Measurements from ENCODE around the gene NEDD4L.

The NEDD4L gene

DNA sequence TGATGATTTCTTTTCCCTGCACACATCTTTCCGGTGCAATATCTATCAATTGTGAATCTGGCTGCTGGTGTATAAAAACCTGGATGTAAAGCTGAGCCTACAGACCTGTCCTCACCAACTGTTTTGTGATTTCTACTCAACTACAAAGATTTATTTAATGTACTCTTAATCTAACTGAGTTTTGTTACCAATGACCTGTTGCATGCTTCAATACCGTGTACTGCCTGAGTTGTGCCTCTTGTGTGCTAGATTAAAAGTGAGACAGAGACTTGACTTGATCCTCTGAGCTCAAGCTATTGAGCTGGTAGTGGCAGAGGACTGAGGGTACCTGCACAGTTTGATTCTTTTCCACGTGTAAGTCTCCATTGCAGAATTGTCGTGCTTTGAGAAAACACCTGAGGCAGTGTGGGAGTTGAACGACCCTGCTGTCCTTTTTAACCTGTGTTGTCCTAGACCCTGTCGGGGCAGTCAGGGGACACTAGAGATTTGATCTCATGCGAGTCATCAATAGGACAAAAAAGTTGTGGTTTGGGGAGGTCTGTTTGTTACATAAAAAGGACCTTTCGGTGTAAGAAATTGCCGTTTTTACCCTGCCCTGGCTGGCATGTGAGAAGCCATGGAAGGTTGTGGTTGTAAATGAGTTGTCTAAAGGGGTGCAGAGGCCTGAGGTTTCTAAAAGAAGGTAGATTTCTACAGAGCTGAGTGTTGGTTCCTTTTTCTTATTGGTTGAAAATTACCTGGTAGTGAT is 353.5 kb downstream of the NEDD4L start:
- Histone ChIP-seq H3K4me3 (ENCODE audit: low read depth, low read length) (no peak overlapping the region), H3K27ac (no peak overlapping the region), H3K36me3 (peaks cover 39% of the 10 kb centered on the region), H3K27me3 (ENCODE audit: insufficient read depth, low read depth, severe bottlenecking) (no peaks in the 10 kb centered on the region), H3K9me3 (ENCODE audit: severe bottlenecking) (no peaks in the 10 kb centered on the region)
- DNase-seq: no peak
- TF ChIP-seq, protein P1, sequence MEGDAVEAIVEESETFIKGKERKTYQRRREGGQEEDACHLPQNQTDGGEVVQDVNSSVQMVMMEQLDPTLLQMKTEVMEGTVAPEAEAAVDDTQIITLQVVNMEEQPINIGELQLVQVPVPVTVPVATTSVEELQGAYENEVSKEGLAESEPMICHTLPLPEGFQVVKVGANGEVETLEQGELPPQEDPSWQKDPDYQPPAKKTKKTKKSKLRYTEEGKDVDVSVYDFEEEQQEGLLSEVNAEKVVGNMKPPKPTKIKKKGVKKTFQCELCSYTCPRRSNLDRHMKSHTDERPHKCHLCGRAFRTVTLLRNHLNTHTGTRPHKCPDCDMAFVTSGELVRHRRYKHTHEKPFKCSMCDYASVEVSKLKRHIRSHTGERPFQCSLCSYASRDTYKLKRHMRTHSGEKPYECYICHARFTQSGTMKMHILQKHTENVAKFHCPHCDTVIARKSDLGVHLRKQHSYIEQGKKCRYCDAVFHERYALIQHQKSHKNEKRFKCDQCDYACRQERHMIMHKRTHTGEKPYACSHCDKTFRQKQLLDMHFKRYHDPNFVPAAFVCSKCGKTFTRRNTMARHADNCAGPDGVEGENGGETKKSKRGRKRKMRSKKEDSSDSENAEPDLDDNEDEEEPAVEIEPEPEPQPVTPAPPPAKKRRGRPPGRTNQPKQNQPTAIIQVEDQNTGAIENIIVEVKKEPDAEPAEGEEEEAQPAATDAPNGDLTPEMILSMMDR (IDR thresholded peaks at IDR 0.05; ENCODE audit: low read depth, low read length): no peak

DNA sequence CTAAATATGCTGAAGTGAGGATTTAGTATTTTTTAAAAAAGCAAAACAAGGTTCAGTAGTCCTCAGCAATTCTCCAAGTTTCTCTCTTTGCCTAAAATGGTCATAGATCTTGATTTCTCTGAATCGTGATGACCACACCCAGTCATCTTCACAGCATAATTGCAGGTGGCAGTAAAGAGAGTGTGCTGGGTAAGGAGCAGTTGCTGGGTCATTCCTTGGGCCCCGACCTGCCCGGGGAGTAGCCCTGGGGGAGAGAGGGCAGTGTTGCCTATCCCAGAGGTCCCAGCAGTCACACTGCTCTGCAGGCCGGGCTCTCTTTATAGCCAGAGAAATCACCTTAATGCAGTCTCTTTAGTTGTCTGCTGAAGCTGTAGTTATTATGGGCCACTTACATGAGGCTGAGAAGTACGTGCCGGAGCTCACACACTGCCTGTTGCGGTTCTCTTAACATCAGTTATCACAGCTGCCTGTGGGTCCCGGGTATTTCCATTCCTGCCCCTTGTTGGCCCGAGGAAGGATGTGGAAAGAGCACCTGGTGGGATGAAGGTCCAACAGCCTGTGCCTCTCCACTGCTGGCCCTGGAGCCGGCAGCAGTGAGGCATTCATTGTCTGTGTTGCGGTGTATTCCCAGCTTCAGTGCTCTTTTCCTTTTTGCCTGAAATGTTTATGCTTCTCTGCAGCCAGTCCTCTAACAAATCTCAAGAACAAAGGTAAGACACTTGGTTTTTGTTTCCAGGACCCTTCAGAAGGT is 354.8 kb downstream of the NEDD4L start:
- H3K9me3 ChIP-seq (ENCODE audit: severe bottlenecking): no peaks in the 10 kb centered on the region
- H3K27me3 ChIP-seq (ENCODE audit: insufficient read depth, low read depth, severe bottlenecking): no peaks in the 10 kb centered on the region
- peaks cover 30% of the 10 kb centered on the region for H3K36me3 ChIP-seq
- H3K27ac ChIP-seq: no peak overlapping the region
- no peak overlapping the region for H3K4me3 ChIP-seq (ENCODE audit: low read depth, low read length)
- TF ChIP-seq, protein P1 (IDR thresholded peaks at IDR 0.05; ENCODE audit: low read depth, low read length): no peak
- DNase-seq: no peak

DNA sequence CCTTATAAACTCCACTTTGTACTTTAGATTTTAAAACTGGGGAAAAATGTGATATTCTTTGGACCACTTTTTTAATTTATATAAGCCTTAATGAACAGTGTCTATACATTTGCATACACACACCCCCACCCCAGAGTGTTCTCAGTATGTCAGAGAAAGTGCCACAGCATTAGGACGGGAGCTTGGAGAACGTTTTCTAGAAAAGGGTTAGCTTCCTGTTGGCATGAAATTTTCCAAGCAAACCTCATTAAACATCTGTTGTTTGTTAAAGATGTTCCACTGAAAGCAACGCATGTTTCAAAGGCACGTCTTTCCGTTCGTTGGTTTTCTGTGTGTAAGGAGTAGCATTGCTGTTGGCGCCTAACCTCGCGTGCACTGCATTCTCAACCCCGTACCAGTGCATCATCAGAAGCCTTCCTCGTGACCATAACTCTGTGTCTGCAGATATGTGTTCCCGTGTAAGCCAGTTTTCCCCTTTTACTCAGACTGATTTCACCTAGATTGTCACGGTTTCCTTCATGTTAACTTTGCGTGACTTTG is 356.4 kb downstream of the NEDD4L start:
- no peak for DNase-seq
- H3K4me3 ChIP-seq (ENCODE audit: low read depth, low read length): no peak overlapping the region
- TF ChIP-seq, protein P1 (IDR thresholded peaks at IDR 0.05; ENCODE audit: low read depth, low read length): no peak
- peaks cover 18% of the 10 kb centered on the region for H3K36me3 ChIP-seq
- no peak overlapping the region for H3K27ac ChIP-seq
- H3K27me3 ChIP-seq (ENCODE audit: insufficient read depth, low read depth, severe bottlenecking): no peaks in the 10 kb centered on the region
- no peaks in the 10 kb centered on the region for H3K9me3 ChIP-seq (ENCODE audit: severe bottlenecking)

DNA sequence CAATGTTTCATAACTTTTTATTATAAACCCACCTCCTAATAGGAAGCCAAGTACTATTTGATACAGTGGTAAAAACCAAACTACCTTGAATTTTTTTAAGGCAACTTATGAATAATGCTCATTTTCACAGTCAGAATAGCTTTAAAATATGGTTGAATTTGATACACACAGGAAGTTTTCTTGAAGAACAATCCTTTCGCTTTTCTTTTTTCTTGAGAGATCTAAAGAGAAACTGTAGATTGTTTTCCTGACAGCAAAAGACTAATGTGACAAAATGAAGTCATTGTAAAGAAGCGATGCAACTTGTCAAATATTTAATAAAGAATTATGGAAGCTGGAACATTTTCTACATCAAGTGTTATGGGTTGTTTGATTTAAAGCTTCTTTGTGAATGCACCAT is 357.2 kb downstream of the NEDD4L start:
- no peaks in the 10 kb centered on the region for H3K9me3 ChIP-seq (ENCODE audit: severe bottlenecking)
- H3K27me3 ChIP-seq (ENCODE audit: insufficient read depth, low read depth, severe bottlenecking): no peaks in the 10 kb centered on the region
- no peak overlapping the region for H3K27ac ChIP-seq
- TF ChIP-seq, protein P1 (IDR thresholded peaks at IDR 0.05; ENCODE audit: low read depth, low read length): no peak
- peaks cover 16% of the 10 kb centered on the region for H3K36me3 ChIP-seq
- H3K4me3 ChIP-seq (ENCODE audit: low read depth, low read length): no peak overlapping the region
- DNase-seq: no peak

DNA sequence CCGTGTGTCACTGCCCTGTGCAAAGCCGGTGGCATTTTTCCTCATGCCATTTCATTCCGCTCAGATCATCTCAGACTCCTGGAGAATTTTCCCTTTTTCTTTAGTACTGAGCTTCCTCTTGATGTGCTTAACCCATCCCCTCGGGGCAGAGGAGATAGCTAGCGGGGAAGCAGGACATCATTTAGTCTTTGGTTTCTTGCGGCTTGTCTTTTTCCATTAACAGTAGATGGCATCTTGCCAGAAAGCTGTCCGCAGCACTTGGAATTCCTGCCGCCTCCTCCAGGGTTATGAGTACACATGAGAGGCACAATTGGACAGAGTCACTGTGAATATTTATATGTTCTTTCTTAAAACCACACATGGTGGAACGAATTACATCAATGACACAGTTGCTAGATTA is 358.2 kb downstream of the NEDD4L start:
- no peaks in the 10 kb centered on the region for H3K27me3 ChIP-seq (ENCODE audit: insufficient read depth, low read depth, severe bottlenecking)
- no peak overlapping the region for H3K4me3 ChIP-seq (ENCODE audit: low read depth, low read length)
- H3K27ac ChIP-seq: no peak overlapping the region
- no peak for DNase-seq
- H3K36me3 ChIP-seq: peaks cover 5% of the 10 kb centered on the region; the same call in 1 of the 2 replicates
- TF ChIP-seq, protein P1 (IDR thresholded peaks at IDR 0.05; ENCODE audit: low read depth, low read length): no peak
- H3K9me3 ChIP-seq (ENCODE audit: severe bottlenecking): no peaks in the 10 kb centered on the region

All from WERI-Rb-1 (cell line).